HFFc6 (cell line): ENCODE measurements around the gene ERAP2. TPM values are rescaled to one million over a fixed set of nuclear protein-coding genes. Genes with fewer than 3 reads are reported as not detected.
"Not testable (repeated sequence)": the region's sequence is repeated elsewhere in the genome, so short reads cannot be mapped to it uniquely, and the experiment has no call there.

ENCODE experiments used
- DNase-seq: peaks from one replicate; pipeline ENCODE4 v3.0.0-alpha.2; 2018
- H3K27ac Mint-ChIP-seq: 2 replicates; pipeline ENCODE4 v1.8.0; 2020; ENCODE audit warnings: mild to moderate bottlenecking, mixed read lengths
- H3K27me3 Mint-ChIP-seq: 2 replicates; pipeline ENCODE4 v1.8.0; 2021; ENCODE audit warnings: mild to moderate bottlenecking, moderate library complexity, mixed read lengths; ENCODE audit not compliant: insufficient read depth
- H3K36me3 Mint-ChIP-seq: 2 replicates; pipeline ENCODE4 v1.8.0; 2021; ENCODE audit warnings: low read depth, mixed read lengths
- H3K4me1 Mint-ChIP-seq: 2 replicates; pipeline ENCODE4 v1.8.0; 2020; ENCODE audit warnings: low read depth, mixed read lengths
- H3K4me3 Mint-ChIP-seq: 2 replicates; pipeline ENCODE4 v1.8.0; 2020; ENCODE audit warnings: mild to moderate bottlenecking, moderate library complexity, mixed read lengths
- H3K9me3 Mint-ChIP-seq: 2 replicates; pipeline ENCODE4 v1.8.0; 2020; ENCODE audit warnings: mild to moderate bottlenecking, mixed read lengths
- total RNA-seq, 6 experiments: library from RNA; stranded (reverse); fragmentation: NEBNext Ultra II Directional; extraction: Animal tissue kit (Norgen Biotek cat#: 25700); gene quantifications; 2 replicates in 1 of 6; 3 replicates in 5 of 6; pipeline ENCODE4 v1.2.3, GENCODE V29; 2021
- TF ChIP-seq, protein P1 (sequence below): fragments of 200-600 bp; sonication (generic); IDR thresholded peaks from 2 replicates; pipeline ENCODE4 v1.5.0; 2021; ENCODE audit warnings: antibody characterized with exemption, mild to moderate bottlenecking

Gene ERAP2
- total RNA-seq, 6 experiments from 2014 or later: 0.97 to 2.6 (median 1.5) TPM

DNA sequence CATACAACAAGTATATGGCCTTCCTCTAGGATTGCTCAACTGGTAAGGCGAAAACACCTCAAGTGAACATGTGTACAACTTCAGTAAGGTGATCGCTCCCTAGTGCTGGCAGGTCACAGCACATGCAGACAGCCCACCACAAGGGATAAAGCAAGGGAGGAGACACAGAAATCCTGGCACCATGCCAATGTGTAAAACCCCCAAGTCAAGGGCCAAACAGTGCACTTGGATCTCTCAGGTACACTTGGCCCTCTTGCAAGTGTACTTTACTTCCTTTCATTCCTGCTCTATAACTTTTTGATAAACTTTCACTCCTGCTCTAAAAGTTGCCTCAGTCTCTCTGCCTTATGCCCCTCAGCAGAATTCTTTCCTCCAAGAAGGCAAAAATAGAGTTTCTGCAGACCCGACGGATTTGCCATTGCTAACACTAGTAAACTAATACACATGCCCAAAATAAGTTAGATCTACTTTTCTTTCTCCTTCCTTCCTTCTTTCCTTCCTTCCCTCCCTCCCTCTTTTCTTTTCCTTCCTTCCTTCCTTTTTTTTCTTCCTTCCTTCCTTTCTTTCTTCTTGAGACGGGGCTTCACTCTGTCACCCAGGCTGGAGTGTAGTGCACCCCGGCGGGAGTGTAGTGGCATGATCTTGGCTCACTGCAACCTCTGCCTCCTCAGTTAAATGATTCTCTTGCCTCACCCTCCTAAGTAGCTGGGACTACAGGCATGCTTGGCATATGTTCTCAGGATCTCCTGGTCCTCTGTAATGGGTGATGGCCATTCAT, 52.8 kb downstream of the ERAP2 start:
- Mint-ChIP-seq H3K36me3 (no peaks in the 10 kb centered on the region), H3K4me1 (peaks cover 11% of the 10 kb centered on the region), H3K27ac (no peak overlapping the region), H3K4me3 (no peak overlapping the region), H3K27me3 (no peaks in the 10 kb centered on the region), H3K9me3 (no peaks in the 10 kb centered on the region)
- TF ChIP-seq, protein P1, sequence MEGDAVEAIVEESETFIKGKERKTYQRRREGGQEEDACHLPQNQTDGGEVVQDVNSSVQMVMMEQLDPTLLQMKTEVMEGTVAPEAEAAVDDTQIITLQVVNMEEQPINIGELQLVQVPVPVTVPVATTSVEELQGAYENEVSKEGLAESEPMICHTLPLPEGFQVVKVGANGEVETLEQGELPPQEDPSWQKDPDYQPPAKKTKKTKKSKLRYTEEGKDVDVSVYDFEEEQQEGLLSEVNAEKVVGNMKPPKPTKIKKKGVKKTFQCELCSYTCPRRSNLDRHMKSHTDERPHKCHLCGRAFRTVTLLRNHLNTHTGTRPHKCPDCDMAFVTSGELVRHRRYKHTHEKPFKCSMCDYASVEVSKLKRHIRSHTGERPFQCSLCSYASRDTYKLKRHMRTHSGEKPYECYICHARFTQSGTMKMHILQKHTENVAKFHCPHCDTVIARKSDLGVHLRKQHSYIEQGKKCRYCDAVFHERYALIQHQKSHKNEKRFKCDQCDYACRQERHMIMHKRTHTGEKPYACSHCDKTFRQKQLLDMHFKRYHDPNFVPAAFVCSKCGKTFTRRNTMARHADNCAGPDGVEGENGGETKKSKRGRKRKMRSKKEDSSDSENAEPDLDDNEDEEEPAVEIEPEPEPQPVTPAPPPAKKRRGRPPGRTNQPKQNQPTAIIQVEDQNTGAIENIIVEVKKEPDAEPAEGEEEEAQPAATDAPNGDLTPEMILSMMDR: no peak
- no peak for DNase-seq

DNA sequence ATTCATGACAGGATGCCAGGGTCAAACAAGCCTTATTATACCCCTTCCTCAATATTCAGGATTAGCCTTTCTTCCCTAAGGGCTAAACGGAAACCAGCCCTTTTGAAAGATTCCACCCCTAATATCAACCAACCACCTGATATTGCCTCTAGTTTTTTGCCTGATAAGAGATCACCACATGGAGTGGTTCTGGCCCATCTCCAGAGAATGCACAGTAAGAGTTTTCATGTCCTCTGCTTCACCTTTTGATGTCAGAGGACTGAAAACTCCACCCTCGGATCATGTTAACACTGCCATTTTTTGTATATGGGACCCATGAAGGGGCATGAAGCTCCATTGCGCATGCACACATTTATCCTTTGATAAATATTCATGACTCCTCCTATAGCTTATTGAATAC, 53.8 kb downstream of the ERAP2 start:
- Mint-ChIP-seq H3K9me3 (no peaks in the 10 kb centered on the region), H3K4me1 (peaks cover 13% of the 10 kb centered on the region), H3K27ac (no peak overlapping the region), H3K4me3 (no peak overlapping the region), H3K27me3 (no peaks in the 10 kb centered on the region), H3K36me3 (no peaks in the 10 kb centered on the region)
- DNase-seq: no peak
- TF ChIP-seq, protein P1: no peak

DNA sequence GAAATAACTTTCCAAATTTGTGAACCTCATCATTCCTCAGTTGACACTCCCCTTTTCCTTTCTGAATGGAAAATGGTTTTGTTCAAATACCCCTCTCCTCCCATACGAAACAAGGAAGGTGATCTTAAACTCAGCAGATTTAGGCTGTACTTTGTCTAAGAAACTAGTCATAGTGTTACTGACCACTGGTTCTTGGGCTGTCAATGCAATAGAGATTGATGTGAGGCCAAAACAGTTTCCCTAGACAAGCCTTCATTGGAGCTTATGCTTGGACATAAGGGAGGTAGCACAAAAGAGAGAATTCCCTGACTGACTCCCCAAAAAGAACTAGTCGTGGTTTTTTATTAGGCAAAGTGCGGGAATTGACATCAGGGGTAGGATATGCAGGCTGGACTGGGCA, 54.3 kb downstream of the ERAP2 start:
- Mint-ChIP-seq H3K36me3 (no peaks in the 10 kb centered on the region), H3K4me3 (no peak overlapping the region), H3K27me3 (peaks cover 5% of the 10 kb centered on the region; the same call in 1 of the 2 replicates), H3K4me1 (peaks cover 13% of the 10 kb centered on the region), H3K27ac (no peak overlapping the region), H3K9me3 (no peaks in the 10 kb centered on the region)
- TF ChIP-seq, protein P1: no peak
- DNase-seq: no peak

DNA sequence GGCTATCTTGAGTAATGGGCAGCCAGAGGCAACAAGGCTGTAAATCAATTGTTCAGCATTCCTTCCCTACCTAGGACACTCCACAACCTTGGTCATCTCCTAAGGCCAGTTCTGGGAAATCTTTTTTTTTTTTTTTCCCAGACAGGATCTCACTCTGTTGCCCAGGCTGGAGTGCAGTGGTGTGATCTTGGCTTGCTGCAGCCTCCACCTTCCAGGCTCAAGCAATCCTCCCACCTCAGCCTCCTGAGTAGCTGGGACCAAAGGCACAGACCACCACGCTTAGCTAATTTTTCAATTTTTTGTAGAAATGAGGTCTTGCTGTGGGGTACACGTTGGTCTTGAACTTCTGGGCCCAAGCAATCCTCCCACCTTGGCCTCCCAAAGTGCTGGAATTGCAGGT, 54.7 kb downstream of the ERAP2 start:
- H3K9me3 Mint-ChIP-seq, H3K27me3 Mint-ChIP-seq, H3K27ac Mint-ChIP-seq, H3K36me3 Mint-ChIP-seq, DNase-seq, H3K4me3 Mint-ChIP-seq: not testable (repeated sequence)
- H3K4me1 Mint-ChIP-seq: peaks cover 13% of the 10 kb centered on the region

DNA sequence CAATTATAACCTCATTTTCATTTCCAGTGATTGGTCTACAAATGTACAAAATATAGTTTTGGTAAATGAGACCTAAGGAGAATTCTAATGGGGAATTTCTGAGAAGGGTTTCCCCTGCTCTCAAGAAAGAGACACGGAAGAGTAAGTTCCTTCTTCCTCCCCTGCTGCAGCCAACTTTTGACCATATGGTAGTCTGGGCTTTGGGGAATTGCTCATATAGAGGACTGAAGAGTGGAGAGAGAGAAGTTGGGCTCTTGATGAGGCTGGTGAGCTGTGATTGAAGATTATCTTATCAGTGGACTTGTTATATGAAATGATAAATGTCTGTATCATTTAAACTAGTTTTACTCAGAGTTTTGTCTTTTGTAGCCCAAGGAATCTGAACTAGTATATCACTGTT, 55.3 kb downstream of the ERAP2 start:
- Mint-ChIP-seq H3K4me1 (peaks cover 13% of the 10 kb centered on the region), H3K4me3 (no peak overlapping the region), H3K9me3 (no peaks in the 10 kb centered on the region), H3K36me3 (no peaks in the 10 kb centered on the region), H3K27me3 (peaks cover 5% of the 10 kb centered on the region; the same call in 1 of the 2 replicates), H3K27ac (no peak overlapping the region)
- TF ChIP-seq, protein P1: no peak
- DNase-seq: no peak

DNA sequence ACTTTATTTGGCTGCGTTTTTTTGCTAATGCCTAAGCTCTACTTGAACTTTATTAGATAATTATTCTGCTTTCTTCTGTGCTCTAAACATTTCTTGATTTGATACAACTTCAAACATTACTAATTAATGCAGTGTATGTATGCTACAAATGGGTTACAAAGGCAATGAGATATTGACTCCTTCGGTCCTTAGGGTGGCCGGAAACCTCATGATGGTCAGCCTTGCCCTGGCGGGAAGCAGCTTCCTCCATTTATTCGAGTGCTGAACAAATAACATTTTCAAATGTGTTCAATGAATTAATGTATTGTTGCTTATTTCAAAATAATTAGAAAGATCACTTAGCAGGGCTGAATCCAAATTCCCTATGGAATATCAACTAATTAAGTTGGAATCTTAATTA, 55.7 kb downstream of the ERAP2 start:
- H3K4me3 Mint-ChIP-seq: no peak overlapping the region
- no peaks in the 10 kb centered on the region for H3K9me3 Mint-ChIP-seq
- H3K4me1 Mint-ChIP-seq: peaks cover 16% of the 10 kb centered on the region
- no peak for DNase-seq
- no peaks in the 10 kb centered on the region for H3K36me3 Mint-ChIP-seq
- TF ChIP-seq, protein P1: no peak
- H3K27me3 Mint-ChIP-seq: peaks cover 5% of the 10 kb centered on the region; the same call in 1 of the 2 replicates
- no peak overlapping the region for H3K27ac Mint-ChIP-seq
